GM21381 (cell line): Measurements from ENCODE around the gene DYNLRB2.

Experiments used
- ATAC-seq: cut with Tn5 transposase; IDR thresholded peaks from one replicate; pipeline ENCODE4 v1.9.1; 2021; ENCODE audit warnings: mild to moderate bottlenecking, moderate library complexity; ENCODE audit not compliant: unreplicated experiment

DYNLRB2 gene

GRCh38 chr16:80547145-80547544 is 6.4 kb downstream of the DYNLRB2 start:
- no peak for ATAC-seq

GRCh38 chr16:80552277-80552676 is 11.5 kb downstream of the DYNLRB2 start:
- no peak for ATAC-seq

- no peak for ATAC-seq
Measured at GRCh38 chr16:80554033-80554432, 13.2 kb downstream of the DYNLRB2 start.

GRCh38 chr16:80556481-80556880 is 15.7 kb downstream of the DYNLRB2 start:
- ATAC-seq, result no peak

GRCh38 chr16:80557037-80557436 is 16.2 kb downstream of the DYNLRB2 start:
- ATAC-seq, result no peak

GRCh38 chr16:80559369-80559768 is 18.6 kb downstream of the DYNLRB2 start:
- ATAC-seq, result no peak

GRCh38 chr16:80563066-80563465 is 22.3 kb downstream of the DYNLRB2 start:
- ATAC-seq, result no peak

- ATAC-seq, result no peak
Measured at GRCh38 chr16:80564394-80564793, 23.6 kb downstream of the DYNLRB2 start.

GRCh38 chr16:80569440-80570105 is 28.8 kb downstream of the DYNLRB2 start:
- ATAC-seq, result no peak

GRCh38 chr16:80570106-80570478 is 29.3 kb downstream of the DYNLRB2 start:
- no peak for ATAC-seq

- no peak for ATAC-seq
Measured at GRCh38 chr16:80573700-80574120, 32.9 kb downstream of the DYNLRB2 start.

GRCh38 chr16:80576343-80576912 is 35.6 kb downstream of the DYNLRB2 start:
- no peak for ATAC-seq

- no peak for ATAC-seq
Measured at GRCh38 chr16:80577485-80578280, 36.9 kb downstream of the DYNLRB2 start.

GRCh38 chr16:80580109-80580832 is 39.5 kb downstream of the DYNLRB2 start:
- peak; percentile 91 for ATAC-seq

- ATAC-seq, result no peak
Measured at GRCh38 chr16:80583466-80583865, 42.7 kb downstream of the DYNLRB2 start.

- no peak for ATAC-seq
Measured at GRCh38 chr16:80585764-80586163, 45.0 kb downstream of the DYNLRB2 start.

GRCh38 chr16:80586476-80586875 is 45.7 kb downstream of the DYNLRB2 start:
- ATAC-seq, result no peak

- no peak for ATAC-seq
Measured at GRCh38 chr16:80587071-80587470, 46.3 kb downstream of the DYNLRB2 start.

GRCh38 chr16:80591071-80591915 is 50.5 kb downstream of the DYNLRB2 start:
- no peak for ATAC-seq

GRCh38 chr16:80592273-80592672 is 51.5 kb downstream of the DYNLRB2 start:
- ATAC-seq, result no peak
